Measurements from ENCODE around the gene DOK7. TPM values are rescaled to one million over a fixed set of nuclear protein-coding genes. Genes with fewer than 3 reads are reported as not detected.

Gene DOK7
- total and polyA plus RNA-seq, 4 donors: 0.40 to 2.6 (median 1.6) TPM

DNA sequence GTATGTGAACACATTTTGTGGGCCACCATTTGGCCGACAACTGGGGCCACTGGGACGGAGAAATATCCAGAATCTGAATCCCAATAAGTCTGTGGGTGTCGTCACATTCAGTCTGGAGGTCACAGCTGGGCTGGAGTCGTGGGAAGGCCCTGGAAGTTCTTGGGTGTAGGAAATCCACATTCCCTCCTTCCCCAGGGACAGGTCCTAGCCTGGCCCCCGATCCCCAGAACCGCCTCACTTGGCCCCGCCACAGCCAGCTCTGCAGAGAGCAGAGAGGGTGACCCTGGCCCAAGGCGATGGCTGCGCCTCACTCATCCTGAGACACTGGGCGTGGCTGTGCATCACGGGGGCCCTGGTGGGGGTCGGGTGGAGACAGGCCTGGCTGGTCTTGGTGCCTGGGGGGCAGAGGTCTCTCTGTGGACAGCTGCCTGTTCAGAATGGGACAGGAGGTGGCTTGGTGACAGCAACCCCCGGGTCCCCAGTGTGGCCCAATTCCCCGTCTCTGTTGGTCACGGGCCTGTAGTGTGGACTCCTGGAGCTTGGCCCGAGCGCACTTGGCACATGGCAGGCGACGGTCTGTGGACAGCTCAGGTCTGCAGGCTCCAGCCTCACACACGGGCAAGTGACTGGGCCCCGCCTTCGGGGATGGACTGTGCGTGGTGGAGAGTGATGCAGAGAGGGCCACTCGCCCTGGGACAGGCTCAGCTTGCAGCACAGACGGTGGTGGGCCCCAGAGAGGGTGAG lies 16.4 kb downstream of the DOK7 start:
- H3K27me3 ChIP-seq (ENCODE audit: control insufficient read depth, insufficient read depth, low read length): peaks cover 19% of the 10 kb centered on the region
- H3K27ac ChIP-seq (ENCODE audit: low read depth, low read length): no peak overlapping the region
- H3K4me3 ChIP-seq (ENCODE audit: low read depth, low read length): no peak overlapping the region
- peaks cover 6% of the 10 kb centered on the region for H3K36me3 ChIP-seq (ENCODE audit: control insufficient read depth, insufficient read depth, low read length)
- WGBS (ENCODE audit: insufficient coverage): 83% methylated on average over 23 of the region's 25 CpGs
- no peak for DNase-seq (ENCODE audit: low read depth in 4 of 6, low spot score in 6 of 6)
- H3K4me1 ChIP-seq (ENCODE audit: control insufficient read depth, insufficient read depth, low read length): peaks cover 39% of the 10 kb centered on the region
- no peaks in the 10 kb centered on the region for H3K9me3 ChIP-seq (ENCODE audit: control insufficient read depth, insufficient read depth, low read length)

DNA sequence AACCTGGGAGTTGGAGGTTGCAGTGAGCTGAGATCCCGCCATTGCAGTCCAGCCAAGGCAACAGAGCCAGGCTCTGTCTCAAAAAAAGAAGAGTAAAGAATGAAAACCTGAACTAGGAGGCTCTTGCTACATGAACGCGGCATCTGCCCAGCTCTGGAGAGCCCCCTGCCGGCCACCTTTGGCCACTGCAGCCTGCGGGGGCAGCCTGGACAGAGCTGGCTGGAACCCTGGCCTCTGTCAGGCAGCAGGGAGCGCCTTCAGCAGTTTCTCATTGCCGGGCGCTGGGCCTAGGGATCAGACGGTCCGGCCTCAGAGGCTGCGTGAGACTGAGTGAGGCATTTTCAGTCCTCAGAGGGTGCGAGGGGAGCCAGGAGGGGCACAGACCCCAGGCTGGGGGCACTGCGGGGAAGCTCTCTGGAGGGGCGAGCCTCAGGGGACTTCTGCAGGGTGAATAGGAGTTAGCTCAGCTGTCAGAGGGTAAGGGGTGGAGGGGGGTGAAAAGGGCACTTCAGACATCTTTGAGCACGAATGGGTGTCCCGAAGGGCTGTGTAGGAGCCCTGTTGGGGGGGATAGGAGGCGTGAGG lies 17.5 kb downstream of the DOK7 start:
- 12% methylated on average over 17 of the region's 17 CpGs for WGBS (ENCODE audit: insufficient coverage)
- Histone ChIP-seq H3K4me1 (ENCODE audit: control insufficient read depth, insufficient read depth, low read length) (peaks cover 50% of the 10 kb centered on the region), H3K36me3 (ENCODE audit: control insufficient read depth, insufficient read depth, low read length) (peaks cover 6% of the 10 kb centered on the region), H3K27ac (ENCODE audit: low read depth, low read length) (no peak overlapping the region), H3K9me3 (ENCODE audit: control insufficient read depth, insufficient read depth, low read length) (no peaks in the 10 kb centered on the region), H3K4me3 (ENCODE audit: low read depth, low read length) (no peak overlapping the region), H3K27me3 (ENCODE audit: control insufficient read depth, insufficient read depth, low read length) (peaks cover 19% of the 10 kb centered on the region)
- DNase-seq (ENCODE audit: low read depth in 4 of 6, low spot score in 6 of 6): peak in 5 of 6 donors; percentile 31 to 85 (median 53)

DNA sequence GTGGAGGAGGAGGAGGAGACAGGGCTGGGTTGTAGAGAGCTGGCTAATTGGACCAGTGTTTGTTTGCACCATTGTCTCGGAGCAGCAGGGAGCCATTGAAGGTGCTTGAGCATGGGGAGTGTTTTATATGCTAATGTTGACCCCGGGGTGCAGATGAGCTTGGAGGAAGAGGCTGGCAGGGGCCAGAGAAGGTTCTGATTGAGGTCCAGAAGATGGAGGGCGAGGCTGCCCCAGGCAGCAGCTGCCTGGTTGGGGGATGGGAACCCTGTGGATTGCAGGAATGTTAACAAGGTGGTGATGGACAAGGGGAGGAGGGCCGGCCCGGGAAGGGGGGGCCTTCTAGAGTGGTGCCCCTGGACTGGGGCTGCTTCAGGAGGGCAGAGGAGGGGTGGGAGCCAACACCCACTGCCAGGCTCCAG lies 18.0 kb downstream of the DOK7 start:
- WGBS (ENCODE audit: insufficient coverage): 23% methylated on average over 5 of the region's 5 CpGs
- H3K4me1 ChIP-seq (ENCODE audit: control insufficient read depth, insufficient read depth, low read length): peaks cover 55% of the 10 kb centered on the region
- DNase-seq (ENCODE audit: low read depth in 4 of 6, low spot score in 6 of 6): no peak
- H3K4me3 ChIP-seq (ENCODE audit: low read depth, low read length): no peak overlapping the region
- H3K36me3 ChIP-seq (ENCODE audit: control insufficient read depth, insufficient read depth, low read length): peaks cover 10% of the 10 kb centered on the region
- peaks cover 19% of the 10 kb centered on the region for H3K27me3 ChIP-seq (ENCODE audit: control insufficient read depth, insufficient read depth, low read length)
- H3K27ac ChIP-seq (ENCODE audit: low read depth, low read length): no peak overlapping the region
- no peaks in the 10 kb centered on the region for H3K9me3 ChIP-seq (ENCODE audit: control insufficient read depth, insufficient read depth, low read length)

DNA sequence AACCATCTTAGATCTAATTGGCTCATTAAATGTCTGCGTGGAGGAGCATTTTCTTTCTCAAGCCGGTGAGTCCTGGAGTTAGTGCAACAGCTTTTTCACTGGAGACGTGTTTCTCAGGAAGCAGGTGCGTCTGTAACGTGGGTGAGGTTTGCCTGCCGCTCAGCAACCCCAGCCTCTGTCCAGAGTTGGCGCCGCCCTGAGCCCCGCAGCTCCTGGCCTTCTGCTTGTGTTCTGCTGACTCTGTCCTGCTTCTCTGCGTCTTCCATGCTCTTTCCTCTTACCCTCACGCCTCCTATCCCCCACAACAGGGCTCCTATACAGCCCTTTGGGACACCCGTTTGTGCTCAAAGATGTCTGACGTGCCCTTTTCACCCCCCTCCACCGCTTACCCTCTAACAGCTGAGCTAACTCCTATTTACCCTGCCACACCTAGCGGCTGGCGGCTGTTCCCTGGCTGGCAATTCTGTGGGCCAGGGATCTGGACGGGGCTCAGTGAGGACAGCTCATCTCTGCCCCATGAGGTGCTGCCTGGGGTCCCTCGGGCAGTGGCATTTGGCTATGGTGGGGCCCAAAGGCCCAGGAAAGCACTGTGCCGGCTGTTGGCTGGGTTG lies 18.8 kb downstream of the DOK7 start:
- WGBS (ENCODE audit: insufficient coverage): 62% methylated on average over 19 of the region's 19 CpGs
- Histone ChIP-seq H3K27me3 (ENCODE audit: control insufficient read depth, insufficient read depth, low read length) (peaks cover 19% of the 10 kb centered on the region), H3K4me1 (ENCODE audit: control insufficient read depth, insufficient read depth, low read length) (peaks cover 63% of the 10 kb centered on the region), H3K27ac (ENCODE audit: low read depth, low read length) (no peak overlapping the region), H3K4me3 (ENCODE audit: low read depth, low read length) (no peak overlapping the region), H3K9me3 (ENCODE audit: control insufficient read depth, insufficient read depth, low read length) (no peaks in the 10 kb centered on the region), H3K36me3 (ENCODE audit: control insufficient read depth, insufficient read depth, low read length) (peaks cover 10% of the 10 kb centered on the region)
- no peak for DNase-seq (ENCODE audit: low read depth in 4 of 6, low spot score in 6 of 6)

DNA sequence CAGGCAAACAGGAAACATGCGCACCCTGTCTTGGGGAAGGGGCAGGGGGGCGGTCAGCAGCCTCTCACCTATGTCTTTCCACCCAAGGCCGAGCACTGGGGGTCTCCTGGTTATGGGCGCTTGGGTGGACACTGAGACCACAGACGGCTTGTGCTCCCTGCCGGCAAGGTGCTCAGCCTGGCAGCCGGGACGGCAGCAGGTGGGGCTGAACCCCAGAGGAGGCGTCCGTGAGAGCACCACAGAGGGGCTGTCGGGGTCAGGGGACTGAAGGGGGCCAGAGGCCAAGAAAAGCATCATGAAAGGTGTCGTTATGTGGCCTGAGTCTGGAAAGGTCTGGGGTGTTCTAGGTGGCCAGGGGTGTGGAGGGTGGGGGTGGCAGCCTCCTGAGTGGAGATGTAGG lies 19.6 kb downstream of the DOK7 start:
- H3K4me3 ChIP-seq (ENCODE audit: low read depth, low read length): no peak overlapping the region
- no peak overlapping the region for H3K27ac ChIP-seq (ENCODE audit: low read depth, low read length)
- DNase-seq (ENCODE audit: low read depth in 4 of 6, low spot score in 6 of 6): no peak
- H3K4me1 ChIP-seq (ENCODE audit: control insufficient read depth, insufficient read depth, low read length): peaks cover 65% of the 10 kb centered on the region
- WGBS (ENCODE audit: insufficient coverage): 89% methylated on average over 12 of the region's 12 CpGs
- peaks cover 10% of the 10 kb centered on the region for H3K36me3 ChIP-seq (ENCODE audit: control insufficient read depth, insufficient read depth, low read length)
- no peaks in the 10 kb centered on the region for H3K9me3 ChIP-seq (ENCODE audit: control insufficient read depth, insufficient read depth, low read length)
- H3K27me3 ChIP-seq (ENCODE audit: control insufficient read depth, insufficient read depth, low read length): peaks cover 19% of the 10 kb centered on the region

DNA sequence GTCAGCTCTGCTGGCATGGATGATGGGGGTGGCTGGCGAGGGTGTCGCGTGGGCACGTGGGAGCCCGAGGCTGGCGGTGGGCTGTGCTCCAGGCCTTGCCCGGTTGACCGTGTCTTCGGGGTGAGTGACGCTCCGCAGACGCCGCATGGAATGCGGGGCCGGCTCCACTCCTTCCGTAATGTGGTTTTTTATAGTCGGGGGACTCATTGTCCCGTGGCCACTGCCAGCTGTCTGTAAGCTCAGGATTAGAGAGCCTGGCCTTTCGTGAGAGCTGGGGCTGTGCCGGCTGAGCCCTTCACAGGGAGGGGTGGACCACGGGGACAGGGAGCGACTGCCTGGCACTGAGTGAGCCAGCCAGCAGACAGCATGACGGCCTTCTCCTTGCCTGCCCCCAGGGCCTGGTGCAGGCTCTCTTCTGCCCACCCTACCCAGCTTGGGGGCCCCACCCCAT lies 20.4 kb downstream of the DOK7 start:
- Histone ChIP-seq H3K27ac (ENCODE audit: low read depth, low read length) (no peak overlapping the region), H3K36me3 (ENCODE audit: control insufficient read depth, insufficient read depth, low read length) (peaks cover 10% of the 10 kb centered on the region), H3K9me3 (ENCODE audit: control insufficient read depth, insufficient read depth, low read length) (no peaks in the 10 kb centered on the region), H3K27me3 (ENCODE audit: control insufficient read depth, insufficient read depth, low read length) (peaks cover 19% of the 10 kb centered on the region), H3K4me3 (ENCODE audit: low read depth, low read length) (no peak overlapping the region), H3K4me1 (ENCODE audit: control insufficient read depth, insufficient read depth, low read length) (peaks cover 62% of the 10 kb centered on the region)
- peak in 1 of 6 donors; percentile 29 for DNase-seq (ENCODE audit: low read depth in 4 of 6, low spot score in 6 of 6)
- WGBS (ENCODE audit: insufficient coverage): 29% methylated on average over 23 of the region's 23 CpGs

DNA sequence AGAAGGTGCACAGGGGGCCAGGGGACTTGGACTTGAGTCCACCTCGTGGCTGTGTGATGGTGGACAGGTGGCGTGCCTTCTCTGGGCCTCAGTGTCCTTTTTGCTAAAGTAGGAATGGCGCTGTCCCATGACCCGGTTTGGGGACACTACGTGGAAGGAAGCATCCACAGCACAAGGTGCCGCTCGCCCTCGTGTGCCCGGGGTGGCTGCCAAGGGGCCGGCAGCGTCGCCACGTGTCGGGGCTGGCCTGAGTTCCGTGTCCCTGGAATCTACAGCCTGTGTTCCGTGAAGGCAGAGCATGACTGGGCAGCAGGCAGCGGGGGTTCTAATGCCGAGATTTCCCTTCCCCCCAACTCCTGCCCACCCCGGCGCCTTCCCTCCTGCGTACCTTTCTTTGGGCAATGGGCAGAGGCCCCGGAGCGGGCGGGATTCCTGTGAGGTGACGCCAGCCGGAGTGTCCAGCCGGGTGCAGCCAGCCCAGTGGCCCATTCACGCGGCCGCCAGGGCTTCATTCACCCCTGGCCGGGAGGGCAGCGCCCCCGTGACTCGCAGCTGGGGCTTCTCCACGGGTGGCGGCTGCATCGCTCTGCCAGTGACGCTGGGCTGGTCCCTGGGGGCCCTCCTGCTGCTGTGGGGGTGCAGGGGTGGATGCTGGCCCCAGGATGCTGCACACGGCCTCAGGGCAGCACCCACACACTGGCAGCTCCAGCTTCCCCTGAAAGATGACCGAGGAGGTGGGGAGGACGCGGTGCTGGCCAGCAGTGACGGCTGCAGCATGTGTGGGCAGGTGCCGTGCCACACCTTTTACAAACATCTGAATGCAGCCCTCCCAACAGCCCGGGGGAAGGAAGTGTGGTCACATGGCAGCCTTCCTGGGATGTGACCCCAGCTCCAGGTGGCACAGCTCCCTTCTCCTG lies 21.2 kb downstream of the DOK7 start:
- H3K4me1 ChIP-seq (ENCODE audit: control insufficient read depth, insufficient read depth, low read length): peaks cover 61% of the 10 kb centered on the region
- 72% methylated on average over 43 of the region's 45 CpGs for WGBS (ENCODE audit: insufficient coverage)
- DNase-seq (ENCODE audit: low read depth in 4 of 6, low spot score in 6 of 6): no peak
- peaks cover 7% of the 10 kb centered on the region for H3K36me3 ChIP-seq (ENCODE audit: control insufficient read depth, insufficient read depth, low read length)
- H3K27me3 ChIP-seq (ENCODE audit: control insufficient read depth, insufficient read depth, low read length): peaks cover 19% of the 10 kb centered on the region
- no peak overlapping the region for H3K27ac ChIP-seq (ENCODE audit: low read depth, low read length)
- H3K9me3 ChIP-seq (ENCODE audit: control insufficient read depth, insufficient read depth, low read length): no peaks in the 10 kb centered on the region
- no peak overlapping the region for H3K4me3 ChIP-seq (ENCODE audit: low read depth, low read length)

DNA sequence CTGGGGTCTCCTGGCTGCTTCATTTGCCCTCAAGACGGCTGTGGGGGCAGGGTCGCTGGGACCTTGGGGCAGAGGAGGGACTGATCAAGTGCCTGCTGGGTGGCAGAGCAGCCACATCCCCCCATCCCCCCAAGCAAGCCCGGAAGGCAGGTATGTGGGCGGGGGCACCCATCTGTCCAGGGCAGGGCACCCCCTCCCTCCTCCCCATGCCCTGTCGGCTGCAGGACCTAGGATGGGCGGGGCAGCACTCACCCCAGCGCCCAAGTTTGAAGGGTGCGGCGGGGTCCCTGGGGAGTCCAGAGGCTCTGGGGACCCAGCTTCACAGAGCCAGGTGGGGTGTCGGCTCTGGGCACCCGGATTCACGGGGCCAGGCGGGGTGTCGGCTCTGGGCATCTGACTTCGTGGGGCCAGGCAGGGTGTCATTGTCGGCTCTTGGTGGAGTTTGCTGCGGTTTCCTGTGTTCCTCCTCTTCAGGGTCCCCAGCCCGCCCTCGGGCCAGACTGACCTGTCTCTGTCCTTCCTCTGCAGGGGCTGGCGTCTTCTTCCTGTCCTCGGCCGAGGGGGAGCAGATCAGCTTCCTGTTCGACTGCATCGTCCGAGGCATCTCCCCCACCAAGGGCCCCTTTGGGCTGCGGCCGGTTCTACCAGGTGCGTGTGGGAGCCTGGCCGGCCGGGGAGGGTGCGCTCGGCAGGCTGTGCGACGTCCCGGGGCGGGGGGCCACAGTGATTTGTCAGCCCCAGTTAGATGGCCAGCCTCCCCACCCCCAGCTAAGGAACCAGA lies 22.1 kb downstream of the DOK7 start:
- no peak for DNase-seq (ENCODE audit: low read depth in 4 of 6, low spot score in 6 of 6)
- Histone ChIP-seq H3K9me3 (ENCODE audit: control insufficient read depth, insufficient read depth, low read length) (no peaks in the 10 kb centered on the region), H3K36me3 (ENCODE audit: control insufficient read depth, insufficient read depth, low read length) (peaks cover 7% of the 10 kb centered on the region), H3K4me1 (ENCODE audit: control insufficient read depth, insufficient read depth, low read length) (peaks cover 59% of the 10 kb centered on the region), H3K27ac (ENCODE audit: low read depth, low read length) (no peak overlapping the region), H3K4me3 (ENCODE audit: low read depth, low read length) (no peak overlapping the region), H3K27me3 (ENCODE audit: control insufficient read depth, insufficient read depth, low read length) (peaks cover 19% of the 10 kb centered on the region)
- WGBS (ENCODE audit: insufficient coverage): 42% methylated on average over 34 of the region's 36 CpGs
